Liver (tissue), 3 donors: ENCODE data around the gene SOX5.

Source experiments
- ATF3 ChIP-seq: IDR thresholded peaks from 2 replicates; pipeline ENCODE4 v1.6.1; 2016; ENCODE audit warnings: antibody characterized with exemption
- CTCF ChIP-seq: fragments of 150-350 bp; IDR thresholded peaks from 2 replicates; pipeline ENCODE4 v1.5.1; 2017; ENCODE audit warnings: improper control_type of control experiment, low read depth, low read length; ENCODE audit not compliant: missing input control
- EGR1 ChIP-seq, 2 donors: IDR thresholded peaks; 2 replicates each; pipeline ENCODE4 v1.6.1; 2016 to 2018; ENCODE audit warnings: antibody characterized with exemption in 2 of 2, low read depth in 2 of 2
- GABPA ChIP-seq, 2 donors: IDR thresholded peaks in 1 of 2; conservative IDR thresholded peaks in 1 of 2; 2 replicates each; pipeline ENCODE4 v1.6.1; 2016; ENCODE audit warnings: antibody characterized with exemption in 2 of 2, mild to moderate bottlenecking in 1 of 2, moderate library complexity in 1 of 2
- HNF4A ChIP-seq, 2 donors: conservative IDR thresholded peaks; 2 replicates each; pipeline ENCODE4 v1.6.1; 2016; ENCODE audit warnings: antibody characterized with exemption in 2 of 2, mild to moderate bottlenecking in 2 of 2
- MAX ChIP-seq: IDR thresholded peaks from 2 replicates; pipeline ENCODE4 v1.6.1; 2016; ENCODE audit warnings: antibody characterized with exemption
- NR2F2 ChIP-seq: IDR thresholded peaks from 2 replicates; pipeline ENCODE4 v1.6.1; 2016; ENCODE audit warnings: antibody characterized with exemption
- RAD21 ChIP-seq, 2 donors: IDR thresholded peaks; 2 replicates each; pipeline ENCODE4 v1.6.1; 2016; ENCODE audit warnings: antibody characterized with exemption in 2 of 2, mild to moderate bottlenecking in 2 of 2
- REST ChIP-seq: IDR thresholded peaks from 2 replicates; pipeline ENCODE4 v1.6.1; 2016; ENCODE audit warnings: antibody characterized with exemption, mild to moderate bottlenecking
- RXRA ChIP-seq, 2 donors: IDR thresholded peaks; 2 replicates each; pipeline ENCODE4 v1.6.1; 2017 to 2018; ENCODE audit warnings: antibody characterized with exemption in 2 of 2, mild to moderate bottlenecking in 1 of 2
- SP1 ChIP-seq: IDR thresholded peaks from 2 replicates; pipeline ENCODE4 v1.6.1; 2018; ENCODE audit warnings: antibody characterized with exemption, mild to moderate bottlenecking
- TAF1 ChIP-seq: conservative IDR thresholded peaks from 2 replicates; pipeline ENCODE4 v1.6.1; 2016; ENCODE audit warnings: antibody characterized with exemption, mild to moderate bottlenecking
- YY1 ChIP-seq: IDR thresholded peaks from 2 replicates; pipeline ENCODE4 v1.6.1; 2016; ENCODE audit warnings: antibody characterized with exemption, mild to moderate bottlenecking
- ZBTB33 ChIP-seq: IDR thresholded peaks from 2 replicates; pipeline ENCODE4 v1.6.1; 2016; ENCODE audit warnings: antibody characterized with exemption
- donor health status: healthy.
- donor health status: healthy.

- TF ChIP-seq CTCF (no peak), ZBTB33 (no peak), RAD21 (IDR thresholded peaks at IDR 0.05) (no peak), SP1 (no peak), TAF1 (no peak), YY1 (no peak), RXRA (IDR thresholded peaks at IDR 0.05) (no peak), REST (no peak), EGR1 (IDR thresholded peaks at IDR 0.05; ENCODE audit: low read depth in 2 of 2) (no peak), GABPA (IDR thresholded peaks at IDR 0.05 in 1 of 2, conservative IDR thresholded peaks at IDR 0.05 in 1 of 2) (no peak), MAX (no peak), NR2F2 (no peak), HNF4A (conservative IDR thresholded peaks at IDR 0.05) (no peak), ATF3 (no peak)
These were observed 408.9 kb downstream of the SOX5 start for GRCh38 chr12:23540572-23540971.
